Posterior vena cava (tissue), 2 donors: ENCODE data around the gene ASXL1. TPM values are rescaled to one million over a fixed set of nuclear protein-coding genes. Genes with fewer than 3 reads are reported as not detected.
A peak's percentile ranks its signal among the peaks of the same experiment; 100 is the strongest.
"Not testable (repeated sequence)": the region's sequence is repeated elsewhere in the genome, so short reads cannot be mapped to it uniquely, and the experiment has no call there.

Source experiments
- DNase-seq: peaks from one replicate; pipeline ENCODE4 v3.0.0-alpha.2; 2020; ENCODE audit warnings: low spot score
- intact Hi-C, 2 donors: fragments of 100-400 bp; cut with DNase I; formaldehyde crosslinking; loops; one replicate each; pipeline versions ENCODE4 v1.14.1 to v1.14.2; 2022 to 2023
- total RNA-seq, 2 donors: library from RNA; stranded (reverse); fragmentation: NEBNext Ultra II Directional; extraction: Animal tissue kit (Norgen Biotek cat#: 25700); gene quantifications; one replicate each; pipeline ENCODE4 v1.2.1, GENCODE V29; 2021
- donor health status: DM: yes; HTN: yes; CAD: no.
- donor health status: DM: yes; HTN: yes; CAD: no.

The ASXL1 gene
- total RNA-seq, 2 donors from 2014 or later, result 61.5 to 62.8 TPM

- no peak for DNase-seq
- intact Hi-C loops, result no loop called here
Observed at GRCh38 chr20:32357375-32357868, 709 bp upstream of the ASXL1 start.

- intact Hi-C loops, result no loop called here
- DNase-seq, result no peak
Observed at GRCh38 chr20:32358632-32358882, 426 bp downstream of the ASXL1 start.

GRCh38 chr20:32358883-32359632, 927 bp downstream of the ASXL1 start:
- intact Hi-C loops, result no loop called here
- peak; percentile 92 for DNase-seq

GRCh38 chr20:32359633-32360332, 1.7 kb downstream of the ASXL1 start:
- intact Hi-C loops, result no loop called here
- DNase-seq, result no peak

GRCh38 chr20:32360333-32360634, 2.2 kb downstream of the ASXL1 start:
- intact Hi-C loops, result no loop called here
- no peak for DNase-seq

- no peak for DNase-seq
- intact Hi-C loops, result no loop called here
Observed at GRCh38 chr20:32362901-32363364, 4.8 kb downstream of the ASXL1 start.

GRCh38 chr20:32363492-32363891, 5.4 kb downstream of the ASXL1 start:
- intact Hi-C loops, result no loop called here

GRCh38 chr20:32364554-32365208, 6.5 kb downstream of the ASXL1 start:
- intact Hi-C loops, result no loop called here
- no peak for DNase-seq

More at GRCh38 chr20:32363492-32363891, 5.4 kb downstream of the ASXL1 start:
- DNase-seq, result no peak

- intact Hi-C loops, result no loop called here
Observed at GRCh38 chr20:32365564-32365963, 7.4 kb downstream of the ASXL1 start.

GRCh38 chr20:32366380-32366779, 8.2 kb downstream of the ASXL1 start:
- intact Hi-C loops, result no loop called here
- DNase-seq, result no peak

More at GRCh38 chr20:32365564-32365963, 7.4 kb downstream of the ASXL1 start:
- DNase-seq, result no peak

GRCh38 chr20:32368323-32368722, 10.2 kb downstream of the ASXL1 start:
- no peak for DNase-seq
- intact Hi-C loops, result no loop called here

GRCh38 chr20:32368925-32369324, 10.8 kb downstream of the ASXL1 start:
- DNase-seq, result no peak
- intact Hi-C loops, result no loop called here

GRCh38 chr20:32370897-32371296, 12.8 kb downstream of the ASXL1 start:
- no peak for DNase-seq
- intact Hi-C loops, result no loop called here

- no peak for DNase-seq
- intact Hi-C loops, result no loop called here
Observed at GRCh38 chr20:32378461-32378860, 20.3 kb downstream of the ASXL1 start.

- intact Hi-C loops, DNase-seq: not testable (repeated sequence)
Observed at GRCh38 chr20:32380037-32380436, 21.9 kb downstream of the ASXL1 start.

GRCh38 chr20:32380745-32381144, 22.6 kb downstream of the ASXL1 start:
- no peak for DNase-seq
- intact Hi-C loops, result no loop called here

- intact Hi-C loops, result no loop called here
Observed at GRCh38 chr20:32382102-32382950, 24.2 kb downstream of the ASXL1 start.

GRCh38 chr20:32383441-32383840, 25.3 kb downstream of the ASXL1 start:
- DNase-seq, intact Hi-C loops: not testable (repeated sequence)

More at GRCh38 chr20:32382102-32382950, 24.2 kb downstream of the ASXL1 start:
- DNase-seq, result no peak

- intact Hi-C loops, result loop anchor here in 1 of 2 donors (5.0 kb wide), 1 partner anchor 842 kb away; no protein-coding TSS in a partner anchor
- DNase-seq, result no peak
Observed at GRCh38 chr20:32385541-32385940, 27.4 kb downstream of the ASXL1 start.
